BE2C (cell line): ENCODE data around the gene RAB7A.

Source experiments
- DNase-seq: peaks from one replicate; pipeline ENCODE4 v3.0.0-alpha.2; 2020
- H3K27me3 ChIP-seq: fragments of 250-450 bp; sonication (Bioruptor Pico); 2 replicates; pipeline ENCODE4 v1.5.1; 2020; ENCODE audit warnings: mild to moderate bottlenecking
- H3K36me3 ChIP-seq: fragments of 250-450 bp; sonication (Bioruptor Pico); 2 replicates; pipeline ENCODE4 v1.5.1; 2020; ENCODE audit warnings: mild to moderate bottlenecking
- H3K4me1 ChIP-seq: fragments of 250-450 bp; sonication (Bioruptor Pico); 2 replicates; pipeline ENCODE4 v1.5.1; 2020
- H3K4me3 ChIP-seq: 2 replicates; pipeline ENCODE4 v1.5.1; 2011; ENCODE audit warnings: low read depth, low read length
- H3K9me3 ChIP-seq: fragments of 250-450 bp; sonication (Bioruptor Pico); 2 replicates; pipeline ENCODE4 v1.5.1; 2020
- CTCF ChIP-seq: IDR thresholded peaks from 2 replicates; pipeline ENCODE4 v1.5.1; 2012; ENCODE audit warnings: mild to moderate bottlenecking, low read depth, low read length

Gene RAB7A

GRCh38 chr3:128847666-128848370 is 121.8 kb downstream of the RAB7A start:
- DNase-seq, result no peak
- Histone ChIP-seq H3K27me3 (no peaks in the 10 kb centered on the region), H3K9me3 (no peaks in the 10 kb centered on the region), H3K36me3 (no peaks in the 10 kb centered on the region), H3K4me1 (peaks cover 5% of the 10 kb centered on the region), H3K4me3 (no peak overlapping the region)
- TF ChIP-seq CTCF, result no peak

GRCh38 chr3:128848936-128849335 is 123.0 kb downstream of the RAB7A start:
- no peak for TF ChIP-seq CTCF
- H3K4me3 ChIP-seq, result no peak overlapping the region
- no peak for DNase-seq

DNA sequence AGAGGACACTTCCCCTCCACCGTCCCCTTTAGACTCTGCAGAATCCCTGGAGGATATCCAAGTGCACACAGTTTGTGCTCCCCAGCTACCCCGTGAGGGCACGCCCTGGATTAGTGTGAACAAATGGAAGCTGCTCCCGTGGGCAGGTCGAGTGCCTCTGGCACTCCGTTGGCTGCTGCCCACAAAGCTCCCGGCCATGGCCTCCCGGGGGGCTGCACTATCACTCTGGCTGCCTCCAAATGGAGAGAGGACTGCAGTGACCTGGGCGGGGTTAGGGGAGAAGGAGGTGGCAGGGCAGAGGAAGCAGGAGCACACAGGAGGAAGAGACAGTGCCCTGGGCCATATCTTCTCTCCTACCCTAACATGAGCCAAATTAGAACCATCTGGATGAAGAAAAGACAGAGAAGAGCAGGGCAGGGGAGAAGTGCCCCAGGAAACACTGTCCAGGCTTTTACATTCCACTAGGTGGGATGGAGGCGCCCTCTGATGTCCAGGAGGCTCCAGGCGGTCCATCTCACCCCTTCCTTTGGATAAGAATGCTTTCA is 124.0 kb downstream of the RAB7A start:
- Histone ChIP-seq H3K4me1 (peaks cover 5% of the 10 kb centered on the region), H3K4me3 (peak overlapping the region; percentile 5), H3K36me3 (no peaks in the 10 kb centered on the region), H3K9me3 (no peaks in the 10 kb centered on the region; the same call in 1 of the 2 replicates), H3K27me3 (no peaks in the 10 kb centered on the region)
- DNase-seq, result peak; percentile 67
- peak; percentile 47 for TF ChIP-seq CTCF

More at GRCh38 chr3:128848936-128849335, 123.0 kb downstream of the RAB7A start:
- H3K4me1 ChIP-seq, result peaks cover 5% of the 10 kb centered on the region
- no peaks in the 10 kb centered on the region for H3K27me3 ChIP-seq
- H3K9me3 ChIP-seq, result no peaks in the 10 kb centered on the region; the same call in 1 of the 2 replicates
- H3K36me3 ChIP-seq, result no peaks in the 10 kb centered on the region

DNA sequence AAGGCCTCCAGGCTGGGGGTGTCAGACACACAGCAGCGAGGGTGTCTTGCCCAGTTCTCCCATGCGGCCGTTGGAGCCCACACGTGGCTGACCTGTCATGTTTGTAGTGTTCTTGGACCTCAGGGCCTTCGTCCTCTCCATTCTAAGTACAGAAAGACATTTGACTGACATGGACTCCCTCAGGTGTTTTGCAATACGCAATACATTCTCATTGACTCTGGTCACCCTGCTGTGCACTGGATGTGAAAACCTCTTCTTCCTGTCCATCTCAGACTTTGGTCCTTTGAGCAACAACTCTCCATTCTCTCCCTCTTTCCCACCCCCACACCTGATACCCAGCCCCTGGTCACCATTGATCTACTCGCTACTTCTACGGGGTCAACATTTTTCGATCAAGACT is 124.6 kb downstream of the RAB7A start:
- Histone ChIP-seq H3K27me3 (no peaks in the 10 kb centered on the region), H3K36me3 (no peaks in the 10 kb centered on the region), H3K4me3 (no peak overlapping the region), H3K9me3 (no peaks in the 10 kb centered on the region; the same call in 1 of the 2 replicates), H3K4me1 (peaks cover 1% of the 10 kb centered on the region)
- no peak for DNase-seq
- no peak for TF ChIP-seq CTCF

- H3K4me1 ChIP-seq, result no peaks in the 10 kb centered on the region; the same call in 1 of the 2 replicates
- no peak for TF ChIP-seq CTCF
- no peak overlapping the region for H3K4me3 ChIP-seq
- no peaks in the 10 kb centered on the region; the same call in 1 of the 2 replicates for H3K9me3 ChIP-seq
- no peaks in the 10 kb centered on the region for H3K27me3 ChIP-seq
- no peak for DNase-seq
- H3K36me3 ChIP-seq, result no peaks in the 10 kb centered on the region
Observed at GRCh38 chr3:128851601-128852000, 125.6 kb downstream of the RAB7A start.

GRCh38 chr3:128853826-128854225 is 127.8 kb downstream of the RAB7A start:
- no peaks in the 10 kb centered on the region for H3K27me3 ChIP-seq
- no peak overlapping the region for H3K4me3 ChIP-seq
- no peaks in the 10 kb centered on the region for H3K36me3 ChIP-seq
- H3K4me1 ChIP-seq, result no peaks in the 10 kb centered on the region; the same call in 1 of the 2 replicates
- no peak for DNase-seq
- no peak for TF ChIP-seq CTCF
- H3K9me3 ChIP-seq, result no peaks in the 10 kb centered on the region; the same call in 1 of the 2 replicates
